Raji (cell line): Measurements from ENCODE around the gene MT1B.

ENCODE experiments used
- POLR2A ChIP-seq: IDR thresholded peaks from 2 replicates; pipeline ENCODE4 v1.6.1; 2011; ENCODE audit warnings: low read depth, low read length, control low read depth; ENCODE audit not compliant: insufficient read depth

MT1B gene

DNA sequence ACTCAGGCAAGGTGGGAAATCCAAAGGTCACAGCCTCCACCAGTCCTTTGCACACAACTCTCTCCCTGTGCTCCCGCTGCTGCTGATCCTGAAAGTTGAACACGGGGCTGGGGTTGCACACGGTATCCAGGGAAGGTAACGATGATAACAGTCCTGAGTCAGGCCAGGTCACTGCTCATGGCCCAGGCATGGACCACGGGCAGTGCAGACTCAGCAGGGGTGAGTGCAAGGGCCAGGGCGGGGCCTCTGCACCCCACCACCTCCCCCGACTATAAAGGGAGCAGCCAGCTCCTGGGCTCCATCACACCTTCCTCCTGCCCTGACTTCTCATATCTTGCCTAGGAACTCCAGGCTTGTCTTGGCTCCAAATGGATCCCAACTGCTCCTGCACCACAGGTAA is at the start of gene MT1B:
MT1B (plus strand) TSS at position 301 of the 400 bp plus-strand sequence; CDS start at position 369, 68 bp downstream.
- no peak for TF ChIP-seq POLR2A

DNA sequence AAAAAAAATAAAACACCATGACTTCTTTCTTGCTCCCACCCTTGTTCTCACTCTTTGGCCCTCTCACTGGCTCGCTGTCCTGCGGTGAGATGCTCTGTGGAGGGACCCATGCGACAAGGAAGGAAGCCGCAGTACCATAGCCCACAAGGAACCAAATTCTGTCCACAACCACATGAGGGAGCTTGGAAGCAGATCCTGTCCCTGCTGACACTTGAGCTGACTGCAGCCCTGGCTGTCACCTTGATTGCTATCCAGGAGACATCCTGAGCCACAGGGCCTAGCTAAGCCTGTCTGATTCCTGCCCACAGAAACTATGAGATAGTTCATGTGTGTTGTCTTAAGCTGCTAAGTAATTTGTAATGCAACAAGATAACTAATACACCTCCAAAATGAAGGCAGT is 48.1 kb upstream of the MT1B start:
- TF ChIP-seq POLR2A, result no peak

DNA sequence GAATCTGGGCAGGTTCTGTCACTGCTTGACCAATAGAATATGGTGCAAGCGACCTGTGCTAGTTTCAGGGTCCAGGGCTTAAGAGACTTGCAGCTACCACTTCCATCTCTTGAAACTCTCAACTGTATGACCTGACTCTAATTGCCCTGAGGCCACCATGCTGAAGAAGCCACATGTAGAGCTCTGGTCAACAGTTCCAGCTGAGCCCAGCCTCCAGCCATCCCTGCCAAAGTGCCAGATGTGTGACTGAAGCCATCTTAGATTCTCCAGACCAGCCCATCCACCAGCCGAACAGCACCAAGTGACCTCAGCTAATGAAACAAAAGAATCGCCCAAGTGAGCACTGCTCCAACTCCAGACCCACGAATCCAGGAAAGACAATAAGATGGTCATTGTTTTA is 46.7 kb upstream of the MT1B start:
- no peak for TF ChIP-seq POLR2A

GRCh38 chr16:56605475-56605874 is 46.2 kb upstream of the MT1B start:
- TF ChIP-seq POLR2A, result no peak

DNA sequence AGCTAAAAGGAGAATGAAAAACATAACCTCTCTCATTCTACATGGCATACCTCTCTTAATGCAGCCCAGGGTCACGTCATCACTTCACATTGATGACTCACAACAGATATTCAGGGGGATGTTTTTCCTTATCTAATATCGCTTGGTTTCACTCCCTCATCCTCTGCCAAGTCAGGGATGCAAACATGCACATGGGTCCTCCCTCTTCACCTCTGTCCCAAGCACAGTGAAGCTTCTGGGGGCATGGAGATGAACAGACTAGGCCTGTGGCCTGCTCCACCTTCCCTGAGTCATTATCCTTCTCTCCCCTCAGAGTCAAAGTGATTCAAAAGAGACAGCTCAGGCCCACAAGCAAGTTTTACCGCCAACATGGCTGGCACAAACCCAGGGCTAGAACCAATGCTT is 45.6 kb upstream of the MT1B start:
- TF ChIP-seq POLR2A, result no peak

DNA sequence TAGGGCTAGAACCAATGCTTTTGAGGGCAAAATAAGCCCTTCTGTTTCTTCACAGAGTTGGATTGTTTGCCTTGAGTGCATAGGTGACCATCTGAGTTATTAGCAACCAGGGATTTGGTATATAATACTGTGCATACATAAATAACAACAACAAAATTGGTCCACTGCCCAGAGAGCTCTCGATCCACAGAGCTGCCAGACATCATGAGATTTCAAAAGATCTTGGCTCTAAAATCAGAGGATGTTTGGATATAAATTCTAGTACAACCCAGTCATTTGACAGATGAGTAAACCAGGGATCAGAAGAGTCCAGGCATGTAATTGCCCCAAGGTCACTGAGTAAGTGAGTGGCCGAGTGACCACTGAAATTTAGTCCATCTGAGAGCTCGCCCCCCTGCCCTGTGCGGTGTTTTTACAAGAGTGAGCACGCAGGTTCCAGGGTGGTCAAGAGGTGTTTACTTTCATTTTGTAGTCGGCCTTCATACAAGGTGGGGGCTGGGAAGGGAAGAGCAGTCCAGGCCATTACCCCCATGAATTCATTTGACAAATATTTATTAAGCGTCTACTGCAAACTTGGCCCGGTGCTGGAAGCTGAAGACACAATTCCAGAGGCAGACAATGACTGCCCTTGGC is 45.1 kb upstream of the MT1B start:
- no peak for TF ChIP-seq POLR2A

DNA sequence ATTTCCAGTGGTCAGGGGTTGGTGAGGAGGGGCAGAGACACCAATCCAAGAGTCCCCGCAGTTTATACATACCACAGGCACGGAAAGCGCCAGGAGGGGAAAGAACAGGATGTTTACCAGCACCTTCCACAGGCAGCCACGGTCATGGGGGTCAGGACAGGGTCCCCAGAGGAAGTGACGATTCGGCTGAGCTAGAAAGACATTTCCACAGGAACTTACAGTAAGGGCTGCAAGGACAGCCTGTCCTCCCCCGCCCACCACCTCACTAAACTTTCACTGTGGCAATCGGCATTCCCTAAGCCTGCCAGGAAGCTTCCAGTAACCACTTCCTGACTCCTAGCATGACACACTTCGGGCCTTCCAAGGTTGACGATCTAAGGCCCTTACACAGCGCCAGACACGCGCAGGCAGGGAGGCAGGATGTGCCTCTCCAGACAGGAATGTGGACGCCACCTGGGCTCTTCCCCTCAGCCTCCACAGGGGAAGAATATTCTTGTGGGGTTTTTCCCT is 44.5 kb upstream of the MT1B start:
- TF ChIP-seq POLR2A, result no peak

DNA sequence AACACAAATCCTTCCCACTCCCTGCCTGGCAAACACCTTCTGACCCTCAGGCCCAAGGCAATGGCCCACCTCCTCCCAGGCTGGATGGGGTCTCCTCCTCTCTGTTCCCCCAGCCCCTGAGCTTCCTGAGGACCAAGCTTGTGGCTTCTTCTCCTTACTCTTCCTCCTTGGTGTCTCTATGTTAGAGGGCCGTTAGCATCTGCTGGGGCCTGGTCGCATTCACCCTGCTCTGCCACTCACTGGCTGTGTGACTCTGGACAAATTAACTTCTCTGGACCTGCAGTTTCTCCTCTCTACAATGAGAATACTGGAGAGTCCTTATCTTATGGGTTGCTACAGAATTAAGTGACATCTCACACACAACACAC is 44.0 kb upstream of the MT1B start:
- TF ChIP-seq POLR2A, result no peak

DNA sequence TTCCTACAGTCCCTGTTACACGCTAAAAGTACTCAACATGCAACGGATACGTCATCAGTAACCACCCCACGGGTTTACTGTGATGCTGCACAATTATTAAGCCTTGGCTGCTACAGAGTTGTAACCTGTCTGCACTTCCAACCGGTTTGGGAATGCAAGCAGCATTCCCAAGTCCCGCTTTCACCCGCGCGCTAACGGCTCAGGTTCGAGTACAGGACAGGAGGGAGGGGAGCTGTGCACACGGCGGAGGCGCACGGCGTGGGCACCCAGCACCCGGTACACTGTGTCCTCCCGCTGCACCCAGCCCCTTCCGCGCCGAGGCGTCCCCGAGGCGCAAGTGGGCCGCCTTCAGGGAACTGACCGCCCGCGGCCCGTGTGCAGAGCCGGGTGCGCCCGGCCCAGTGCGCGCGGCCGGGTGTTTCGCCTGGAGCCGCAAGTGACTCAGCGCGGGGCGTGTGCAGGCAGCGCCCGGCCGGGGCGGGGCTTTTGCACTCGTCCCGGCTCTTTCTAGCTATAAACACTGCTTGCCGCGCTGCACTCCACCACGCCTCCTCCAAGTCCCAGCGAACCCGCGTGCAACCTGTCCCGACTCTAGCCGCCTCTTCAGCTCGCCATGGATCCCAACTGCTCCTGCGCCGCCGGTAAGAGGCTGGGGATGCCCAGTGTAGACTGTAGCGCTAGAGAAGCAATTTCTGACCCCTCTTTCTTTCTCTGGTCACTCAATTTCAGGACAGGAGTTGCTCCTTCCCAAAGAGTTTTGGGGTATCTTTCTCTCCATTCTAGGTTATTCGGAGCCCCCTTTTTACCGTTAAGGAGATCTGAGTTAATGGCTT is 43.4 kb upstream of the MT1B start, which contains the start of gene MT2A:
MT2A (plus strand) TSS at position 542 of the 833 bp plus-strand sequence; CDS start at position 614, 72 bp downstream.
- peak; percentile 77 for TF ChIP-seq POLR2A

DNA sequence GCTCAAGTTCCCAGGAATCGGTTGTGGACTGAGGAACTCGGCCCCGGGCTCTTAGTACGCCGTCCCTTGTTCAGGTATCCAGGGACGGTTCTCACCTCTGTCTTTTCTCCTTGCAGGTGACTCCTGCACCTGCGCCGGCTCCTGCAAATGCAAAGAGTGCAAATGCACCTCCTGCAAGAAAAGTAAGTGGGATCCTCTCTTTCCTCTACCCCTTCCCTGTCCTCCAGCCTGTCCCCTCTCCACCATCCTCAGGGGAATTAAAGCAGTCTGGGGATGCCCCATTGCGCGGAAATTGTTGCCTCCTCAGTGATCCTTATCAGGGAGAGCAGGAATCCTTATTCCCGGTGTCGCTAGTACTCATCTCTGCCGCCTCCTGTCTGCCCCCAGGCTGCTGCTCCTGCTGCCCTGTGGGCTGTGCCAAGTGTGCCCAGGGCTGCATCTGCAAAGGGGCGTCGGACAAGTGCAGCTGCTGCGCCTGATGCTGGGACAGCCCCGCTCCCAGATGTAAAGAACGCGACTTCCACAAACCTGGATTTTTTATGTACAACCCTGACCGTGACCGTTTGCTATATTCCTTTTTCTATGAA is 42.7 kb upstream of the MT1B start:
- TF ChIP-seq POLR2A, result no peak

DNA sequence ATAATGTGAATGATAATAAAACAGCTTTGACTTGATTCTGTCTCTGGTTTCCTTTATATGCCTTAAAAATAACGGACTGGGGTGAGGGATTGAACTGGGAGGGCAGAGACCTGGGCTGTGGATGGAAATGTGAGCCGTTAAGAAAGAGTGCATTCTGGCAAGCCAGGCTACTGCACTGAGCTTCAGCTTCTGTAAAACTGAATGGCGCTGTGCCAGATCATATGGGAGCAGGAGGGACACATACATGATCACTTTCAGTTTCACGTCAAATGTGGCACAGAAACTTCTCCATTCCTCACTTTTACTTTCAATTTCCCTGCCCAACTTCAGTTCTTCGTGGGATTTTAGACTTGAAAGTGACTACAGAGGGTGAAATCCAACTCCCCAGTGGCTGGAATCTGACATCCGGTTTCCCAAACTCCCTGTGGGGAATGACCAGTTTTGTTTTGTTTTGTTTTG is 42.2 kb upstream of the MT1B start:
- no peak for TF ChIP-seq POLR2A

GRCh38 chr16:56610017-56610608 is 41.6 kb upstream of the MT1B start:
- 0 out of 2 replicates have a peak, but pooled peaks have one; percentile 19 for TF ChIP-seq POLR2A

DNA sequence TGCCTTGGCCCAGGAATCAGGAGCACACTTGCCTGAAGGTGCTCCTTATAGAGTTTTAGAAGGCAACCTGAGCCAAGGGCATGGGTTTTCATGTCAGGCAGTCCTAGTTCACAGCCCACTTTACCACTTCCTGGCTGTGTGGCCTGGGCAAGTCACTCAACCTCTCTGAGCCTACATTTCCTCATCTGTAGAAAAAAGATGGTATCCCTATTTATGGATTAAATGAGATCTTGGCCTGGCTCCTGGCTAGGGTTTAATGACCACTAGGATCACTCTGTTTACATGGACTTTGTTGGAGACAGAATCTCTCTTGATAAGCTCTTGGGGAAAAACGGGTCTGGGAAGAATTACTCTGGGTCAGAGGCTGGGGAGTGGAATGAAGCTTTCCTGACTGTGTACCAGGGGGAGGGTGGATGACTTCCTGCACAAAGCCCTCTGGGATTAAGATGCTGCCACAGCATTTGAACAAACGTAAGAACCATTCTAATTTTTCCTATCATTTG is 41.0 kb upstream of the MT1B start:
- no peak for TF ChIP-seq POLR2A

- no peak for TF ChIP-seq POLR2A
Measured at GRCh38 chr16:56611281-56611833, 40.3 kb upstream of the MT1B start.

DNA sequence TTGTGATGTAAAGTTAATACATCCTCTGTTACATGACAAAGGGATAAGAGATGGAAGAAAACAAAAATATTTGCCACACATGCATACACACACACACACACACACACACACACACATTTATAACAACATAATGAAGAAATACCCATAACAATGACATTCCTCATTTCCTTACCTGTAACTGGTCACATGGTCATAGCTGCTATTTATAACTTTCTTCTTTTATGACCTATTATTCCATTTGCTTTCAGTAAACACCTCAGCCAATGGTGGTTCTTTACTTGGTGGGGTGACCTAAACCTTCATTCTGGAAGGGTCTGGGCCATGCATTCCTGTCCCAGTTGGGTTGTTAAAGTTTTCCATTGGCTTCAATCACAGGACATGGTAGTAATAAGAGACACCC is 38.0 kb upstream of the MT1B start:
- no peak for TF ChIP-seq POLR2A
